Measurements from ENCODE around the gene RFTN1.

The RFTN1 gene

GRCh38 chr3:16347548-16347947 is 166.0 kb downstream of the RFTN1 start:
- FAIRE-seq: no peak

DNA sequence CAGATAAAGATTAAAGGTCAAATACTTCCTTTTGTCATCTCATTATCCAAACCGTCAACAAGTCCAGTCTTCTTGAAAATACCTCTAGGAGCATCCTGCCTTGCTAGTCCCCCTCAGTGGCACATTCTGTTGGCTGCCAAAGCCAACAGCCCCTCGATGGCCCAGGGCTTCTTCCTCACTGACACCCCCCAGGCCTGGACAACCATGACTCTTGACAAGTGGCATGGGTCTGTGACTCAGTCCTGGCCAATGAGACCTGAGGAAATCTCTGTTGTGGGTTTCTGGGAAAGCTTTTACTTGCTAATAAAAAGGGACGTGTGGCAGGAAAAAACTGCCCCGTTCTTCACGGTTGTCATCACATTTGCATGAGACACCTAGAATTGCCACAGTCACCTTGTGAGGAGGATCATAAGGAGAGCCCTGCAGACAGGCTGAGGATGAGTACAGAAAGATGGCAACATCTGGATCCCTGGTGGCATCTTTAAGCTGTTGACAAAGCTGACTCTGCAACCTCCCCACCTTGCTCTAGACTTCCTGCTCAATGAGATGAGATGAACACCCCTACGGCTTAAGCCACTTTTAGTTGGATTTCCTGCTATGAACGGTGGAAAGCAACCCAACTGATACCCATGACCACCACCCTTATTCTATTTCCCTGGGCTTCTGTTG is 167.0 kb downstream of the RFTN1 start:
- FAIRE-seq: no peak

DNA sequence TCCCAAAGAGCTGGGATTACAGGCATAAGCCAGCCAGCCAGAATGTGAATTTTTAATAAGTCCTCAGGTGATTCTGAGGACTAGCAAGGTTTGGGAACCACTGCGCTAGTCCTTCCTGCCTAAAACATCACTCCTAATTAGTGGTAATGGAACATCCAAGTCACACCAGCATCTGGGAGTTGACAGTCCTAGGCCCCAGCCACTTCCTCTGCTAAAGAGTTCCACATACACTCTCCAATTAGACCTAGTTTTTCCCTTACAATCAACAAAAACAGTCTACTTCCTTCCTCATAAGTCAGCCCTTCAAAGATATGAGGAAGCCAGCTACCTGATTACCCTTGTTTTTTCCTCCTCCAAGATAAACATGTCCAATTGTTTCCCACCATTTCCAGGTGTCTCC is 170.4 kb downstream of the RFTN1 start:
- no peak for FAIRE-seq

- no peak for FAIRE-seq
These were observed 174.5 kb downstream of the RFTN1 start for GRCh38 chr3:16338999-16339398.

- FAIRE-seq: no peak
These were observed 175.5 kb downstream of the RFTN1 start for GRCh38 chr3:16337856-16338540.

DNA sequence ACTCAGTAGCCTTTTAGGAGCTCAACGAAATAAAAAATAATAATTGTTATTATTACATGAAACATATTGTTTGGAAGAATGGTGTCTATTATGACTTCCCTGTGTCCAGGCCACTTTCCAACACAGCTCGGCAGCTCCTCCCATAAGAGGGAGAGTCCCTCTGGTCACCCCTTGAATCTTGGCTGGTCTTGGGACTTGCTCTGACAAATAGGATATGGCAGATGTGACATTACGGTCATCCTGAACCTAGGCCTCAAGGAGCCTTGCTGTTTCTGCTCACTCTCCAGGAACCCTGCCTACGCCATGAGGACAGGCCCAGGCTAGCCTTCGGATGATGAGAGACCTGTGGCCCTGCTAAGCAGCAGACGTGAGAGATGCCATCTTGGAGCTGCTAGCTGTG is 176.7 kb downstream of the RFTN1 start:
- FAIRE-seq: no peak

DNA sequence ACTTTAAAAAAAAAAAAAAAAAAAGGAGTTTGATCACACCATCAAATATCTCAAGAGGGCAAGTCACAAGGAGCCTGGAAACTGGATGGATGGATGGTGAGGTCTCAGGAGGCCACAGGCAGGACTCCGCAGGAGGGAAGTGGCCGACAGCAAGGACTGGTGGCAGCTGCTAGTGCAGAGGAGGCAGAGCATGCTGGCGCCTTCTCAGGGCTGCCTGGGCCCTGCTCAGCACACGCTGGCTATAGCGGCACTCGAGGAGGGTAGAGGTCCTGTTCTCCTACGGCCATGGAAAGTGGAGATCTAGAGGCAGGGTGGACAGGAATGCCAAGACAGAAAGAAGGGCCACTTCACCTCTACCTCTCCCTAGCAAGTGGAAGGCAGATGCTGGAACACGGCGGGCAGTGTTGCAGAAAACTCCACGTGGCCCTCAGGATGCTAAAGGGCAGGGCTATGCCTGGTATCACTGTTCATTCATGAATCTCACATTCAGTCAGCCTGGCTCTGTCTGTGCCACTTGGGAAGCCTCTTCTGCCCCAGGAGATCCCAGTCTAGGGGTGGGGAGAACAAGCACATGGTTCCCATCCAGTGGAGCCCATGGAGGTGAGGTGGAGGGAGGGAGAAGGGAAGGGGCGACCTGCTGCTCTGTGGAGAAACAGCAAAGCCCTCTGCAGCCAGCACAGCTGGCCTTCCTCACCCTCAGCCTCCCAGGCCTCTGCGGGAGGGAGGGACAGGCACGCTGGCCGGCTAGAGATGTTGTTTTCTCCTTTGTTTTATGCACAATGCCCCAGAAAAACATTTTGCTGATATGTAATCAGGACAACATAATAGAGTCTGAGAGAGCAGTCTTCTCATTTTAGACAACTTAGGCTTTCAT is 177.5 kb downstream of the RFTN1 start:
- FAIRE-seq: no peak

DNA sequence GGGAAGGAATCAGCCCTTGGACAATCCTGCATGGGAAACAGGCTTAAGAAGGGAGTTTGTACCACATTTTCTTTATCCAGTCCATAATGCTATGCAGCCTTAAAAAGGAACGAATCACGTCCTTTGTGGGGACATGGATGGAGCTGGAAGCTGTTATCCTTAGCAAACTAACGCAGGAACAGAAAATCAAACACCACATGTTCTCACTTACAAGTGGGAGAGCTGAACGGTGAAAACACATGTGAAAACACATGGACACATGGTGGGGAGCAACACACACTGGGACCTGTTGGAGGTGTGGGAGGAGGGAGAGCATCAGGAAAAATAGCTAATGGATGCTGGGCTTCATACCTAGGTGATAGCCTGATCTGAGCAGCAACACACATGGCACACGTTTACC is 178.2 kb downstream of the RFTN1 start:
- no peak for FAIRE-seq

- no peak for FAIRE-seq
These were observed 178.6 kb downstream of the RFTN1 start for GRCh38 chr3:16334909-16335308.

- FAIRE-seq: no peak
These were observed 180.5 kb downstream of the RFTN1 start for GRCh38 chr3:16332904-16333426.

GRCh38 chr3:16331319-16331883 is 182.1 kb downstream of the RFTN1 start:
- FAIRE-seq: no peak

DNA sequence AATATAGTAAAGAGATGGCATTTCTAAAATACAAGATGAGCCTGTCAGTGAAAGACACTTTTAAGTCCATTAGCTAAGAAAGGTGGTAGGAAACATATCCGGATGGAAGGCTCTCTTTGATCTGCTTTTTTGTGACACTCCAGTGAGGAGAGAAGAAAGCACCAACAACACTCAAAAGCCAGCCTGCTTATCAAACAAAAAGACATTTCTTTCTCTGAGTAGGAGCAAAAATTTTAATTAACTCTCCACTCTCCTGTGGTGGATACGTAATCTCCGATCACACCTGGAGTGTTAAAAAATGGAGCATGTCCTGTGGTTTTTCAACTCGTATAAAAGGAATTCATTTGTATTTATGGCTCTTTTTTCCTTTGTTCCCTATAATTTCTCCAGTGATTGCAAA is 183.1 kb downstream of the RFTN1 start:
- no peak for FAIRE-seq

DNA sequence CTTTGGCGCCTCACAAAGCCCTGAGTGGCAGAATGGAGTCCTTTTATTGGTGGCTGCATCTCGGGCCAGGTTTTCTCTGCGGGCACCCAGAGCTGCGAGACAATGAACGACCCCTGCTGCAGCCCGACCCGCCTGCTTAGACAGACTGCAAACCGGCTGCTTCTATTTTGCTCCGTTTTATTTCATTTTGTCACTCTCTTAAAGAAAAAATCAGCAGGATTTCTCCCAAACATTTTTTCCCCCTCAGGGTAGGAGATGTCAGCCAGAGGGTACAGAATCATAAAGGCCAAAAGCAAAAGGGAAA is 183.7 kb downstream of the RFTN1 start:
- no peak for FAIRE-seq

DNA sequence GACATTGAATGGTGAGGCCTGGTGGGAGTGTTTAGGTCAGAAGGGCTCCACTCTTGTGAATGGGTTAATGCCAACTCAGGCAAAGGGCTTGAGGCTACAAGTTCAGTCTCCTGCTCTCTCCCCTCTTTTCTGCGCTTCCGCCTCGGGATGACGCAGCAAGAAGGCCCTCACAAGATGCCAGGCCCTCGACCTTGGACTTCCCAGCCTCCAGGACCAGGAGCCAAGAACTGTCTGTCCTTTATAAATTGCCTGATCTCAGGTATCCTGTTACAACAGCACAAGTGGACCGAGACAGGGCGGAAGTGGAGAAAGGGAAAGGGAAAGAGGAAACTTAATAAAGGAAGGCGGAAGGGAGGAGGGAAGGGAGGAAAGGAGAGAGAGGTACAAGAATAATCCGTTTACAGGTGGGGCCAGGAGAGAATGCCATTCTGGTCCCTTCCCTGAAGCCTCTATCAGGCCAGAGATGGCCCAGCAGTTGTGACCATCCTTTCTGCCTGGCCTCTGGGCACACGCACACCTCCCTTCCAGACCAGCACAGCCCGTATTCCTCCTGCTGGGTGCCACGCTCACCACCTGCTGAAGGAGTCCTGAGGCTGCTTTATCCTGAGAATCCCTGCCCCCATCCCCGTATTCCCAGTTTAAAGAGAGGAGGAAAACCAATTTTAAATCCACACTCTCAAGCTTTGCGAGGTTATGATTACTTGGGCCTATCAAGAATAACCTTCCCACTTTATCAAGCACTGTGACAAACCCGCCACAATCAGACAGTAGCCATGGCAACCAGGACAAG is 184.3 kb downstream of the RFTN1 start:
- no peak for FAIRE-seq

DNA sequence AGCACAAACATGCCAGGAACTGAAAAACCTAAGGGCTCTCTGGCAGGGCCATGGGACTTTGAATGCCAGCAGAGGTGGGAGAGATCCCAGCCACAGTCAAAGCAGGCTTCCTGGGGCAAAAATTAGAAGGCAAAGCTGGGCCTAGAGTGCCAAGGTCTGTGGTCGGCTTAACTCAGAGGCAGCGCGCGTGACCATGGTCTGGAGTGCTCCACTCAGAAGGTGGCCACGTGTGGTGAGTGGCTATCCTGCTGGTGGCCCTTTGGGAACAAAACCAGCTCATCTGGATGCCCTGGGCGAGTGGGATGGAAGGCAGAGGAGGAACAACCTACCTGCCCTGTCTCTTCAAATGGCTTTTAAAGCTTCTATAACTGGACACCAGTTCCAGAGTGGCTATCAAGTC is 185.4 kb downstream of the RFTN1 start:
- no peak for FAIRE-seq

DNA sequence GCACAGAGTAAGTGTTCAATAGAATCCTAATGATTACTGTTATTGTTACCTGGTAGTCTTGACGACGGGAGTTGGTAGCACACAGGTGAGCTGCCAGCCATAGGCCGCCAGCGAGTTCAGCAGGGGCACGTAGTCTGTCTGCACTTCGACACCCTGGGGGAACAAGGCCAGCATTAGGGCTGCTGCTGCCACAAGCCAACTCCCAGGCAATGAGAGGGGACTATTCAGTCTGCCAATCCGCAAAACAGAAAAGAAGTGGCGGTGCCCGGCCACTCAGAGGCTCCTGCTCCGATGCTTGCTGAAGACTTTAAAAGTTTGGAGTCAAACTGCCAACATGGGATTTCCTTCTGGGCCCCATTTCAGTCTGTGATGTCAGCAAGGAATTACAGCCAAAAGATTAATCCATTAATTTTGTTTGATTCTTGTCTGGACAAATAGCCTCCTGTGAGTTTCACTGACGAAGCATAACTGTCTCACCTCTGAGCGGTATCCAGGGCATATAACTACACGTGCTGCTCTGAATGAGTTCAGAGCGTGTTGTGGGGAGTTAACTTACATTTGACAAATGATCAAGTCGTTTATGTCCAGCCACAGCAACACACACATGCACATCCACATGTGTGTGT is 186.7 kb downstream of the RFTN1 start:
- FAIRE-seq: no peak

DNA sequence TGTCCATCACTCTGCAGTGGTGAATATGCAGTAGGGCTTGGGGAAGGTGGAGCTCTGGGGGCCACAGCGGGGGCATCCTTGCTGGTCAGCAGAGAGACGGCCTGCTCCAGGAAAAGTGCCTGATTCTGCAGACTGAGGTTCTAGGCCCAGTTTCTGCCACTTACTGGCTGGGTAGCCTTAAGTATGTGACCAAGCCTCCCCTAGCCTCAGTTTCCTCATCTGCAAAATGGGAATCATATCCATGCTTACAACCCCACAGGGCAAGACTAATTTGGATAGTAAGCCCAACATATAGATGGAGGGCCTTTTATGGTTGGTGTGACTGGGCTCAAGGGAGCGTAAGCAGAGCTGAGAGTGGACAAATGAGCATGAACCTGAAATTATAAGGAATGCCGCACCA is 187.6 kb downstream of the RFTN1 start:
- FAIRE-seq: no peak

DNA sequence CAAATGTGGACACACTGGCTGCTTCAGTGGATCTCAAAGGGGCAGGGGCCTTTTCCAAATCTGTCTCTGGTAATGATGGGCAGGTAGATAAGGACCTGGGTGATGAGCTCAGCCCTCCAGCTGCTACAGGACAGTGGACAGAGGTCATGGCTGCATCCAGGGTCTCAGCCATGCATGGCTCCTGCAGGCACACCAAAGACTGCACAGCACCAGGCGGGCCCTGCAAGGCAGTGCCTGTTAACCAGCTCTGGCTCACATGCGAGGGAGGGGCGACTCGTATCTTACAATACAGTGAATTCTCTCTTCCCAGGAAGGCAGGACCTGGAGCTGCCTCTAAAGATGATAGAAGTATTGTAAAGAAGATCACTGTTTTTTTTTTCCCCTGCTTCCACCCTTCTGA is 189.8 kb downstream of the RFTN1 start:
- no peak for FAIRE-seq

DNA sequence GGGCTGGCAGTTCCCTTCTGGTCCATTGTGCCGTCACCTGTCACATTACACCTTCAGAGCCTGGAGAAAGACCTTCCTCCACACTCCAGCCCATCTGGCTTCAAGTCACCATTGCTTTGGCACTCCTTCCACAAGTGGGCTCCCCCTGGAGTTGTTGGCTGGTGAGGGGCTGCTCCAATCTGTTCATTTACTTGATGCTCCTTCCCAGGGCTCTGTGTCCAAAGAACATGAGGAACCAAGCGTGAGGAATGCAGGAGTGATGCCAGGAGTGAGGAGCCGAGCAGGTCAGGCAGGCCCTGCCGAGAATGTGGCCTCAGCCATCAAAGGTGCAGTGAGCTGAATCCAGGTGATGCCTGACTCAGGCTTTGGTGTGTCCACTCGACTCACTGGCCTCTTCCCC is 191.3 kb downstream of the RFTN1 start:
- FAIRE-seq: no peak

GRCh38 chr3:16320711-16321110 is 192.8 kb downstream of the RFTN1 start:
- no peak for FAIRE-seq

GRCh38 chr3:16319723-16320122 is 193.8 kb downstream of the RFTN1 start:
- FAIRE-seq: no peak

DNA sequence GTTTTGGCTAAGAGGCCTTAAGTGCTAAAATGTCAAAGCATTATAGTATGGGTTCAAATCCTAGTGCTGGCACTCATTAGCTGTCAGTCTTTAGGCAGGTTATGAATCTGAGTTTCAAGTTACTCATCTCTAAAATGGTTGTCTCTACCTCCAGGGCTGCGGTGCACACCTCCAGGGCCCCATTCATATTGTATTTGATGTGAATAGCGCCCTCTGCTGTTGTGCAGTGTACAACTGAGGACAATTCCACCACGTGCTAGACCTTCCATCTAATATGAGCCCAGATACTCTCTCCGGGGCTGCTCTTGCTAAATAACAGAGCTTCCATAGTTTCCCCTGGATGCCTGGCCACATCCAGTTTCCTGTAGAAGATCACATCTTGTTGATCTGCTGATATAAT is 194.2 kb downstream of the RFTN1 start:
- no peak for FAIRE-seq
